Urinary bladder (tissue), 4 donors: ENCODE results near the gene FHAD1. TPM values are rescaled to one million over a fixed set of nuclear protein-coding genes. Genes with fewer than 3 reads are reported as not detected.

Experiments
- DNase-seq: peaks from one replicate; pipeline ENCODE4 v3.0.0-alpha.2; 2015; ENCODE audit errors: extremely low spot score
- H3K27ac ChIP-seq: one replicate; pipeline ENCODE4 v1.5.1; 2013; ENCODE audit warnings: low read depth, mild to moderate bottlenecking, moderate library complexity
- H3K36me3 ChIP-seq: one replicate; pipeline ENCODE4 v1.6.1; 2013; ENCODE audit warnings: mild to moderate bottlenecking, moderate library complexity; ENCODE audit not compliant: insufficient read depth
- H3K4me1 ChIP-seq: one replicate; pipeline ENCODE4 v1.6.1; 2013; ENCODE audit warnings: mild to moderate bottlenecking, moderate library complexity; ENCODE audit not compliant: insufficient read depth
- H3K4me3 ChIP-seq: one replicate; pipeline ENCODE4 v1.5.1; 2013; ENCODE audit warnings: low read depth, low read length
- WGBS: extraction: QIAGEN DNeasy Blood & Tissue Kit; methylation state at CpG from one replicate; pipeline ENCODE4 v1.1.7; 2013; 5-methylcytosine and 5-hydroxymethylcytosine counted together
- polyA plus RNA-seq: library from polyadenylated mRNA; stranded (reverse); fragments of 200-250 nt; gene quantifications from one replicate; pipeline ENCODE4 v1.2.3, GENCODE V29; 2013
- total RNA-seq: library from RNA; depleted of rRNA; stranded (reverse); fragments of >200 nt; gene quantifications from one replicate; pipeline ENCODE4 v1.2.3, GENCODE V29; 2014
- donor health status: healthy with polysubstance abuse.
- donor health status: healthy.

FHAD1 gene
- total and polyA plus RNA-seq, 2 donors, result 0.38 to 2.0 TPM

GRCh38 chr1:15262003-15262377 is 15.0 kb downstream of the FHAD1 start:
- Histone ChIP-seq H3K36me3 (no peaks in the 10 kb centered on the region), H3K4me3 (no peak overlapping the region), H3K4me1 (no peaks in the 10 kb centered on the region), H3K27ac (no peak overlapping the region)
- 96% methylated on average over 2 of the region's 2 CpGs for WGBS
- no peak for DNase-seq

- H3K36me3 ChIP-seq, result no peaks in the 10 kb centered on the region
- H3K4me3 ChIP-seq, result no peak overlapping the region
- no peak for DNase-seq
- WGBS, result 86% methylated on average over 5 of the region's 5 CpGs
- no peak overlapping the region for H3K27ac ChIP-seq
- H3K4me1 ChIP-seq, result no peaks in the 10 kb centered on the region
These were observed 15.7 kb downstream of the FHAD1 start for GRCh38 chr1:15262706-15263105.

- WGBS, result 84% methylated on average over 2 of the region's 2 CpGs
These were observed 17.7 kb downstream of the FHAD1 start for GRCh38 chr1:15264769-15265168.

GRCh38 chr1:15271196-15271595 is 24.2 kb downstream of the FHAD1 start:
- no peaks in the 10 kb centered on the region for H3K36me3 ChIP-seq
- H3K4me3 ChIP-seq, result no peak overlapping the region
- WGBS, result 93% methylated on average over 7 of the region's 7 CpGs
- no peaks in the 10 kb centered on the region for H3K4me1 ChIP-seq
- H3K27ac ChIP-seq, result no peak overlapping the region
- no peak for DNase-seq

More at GRCh38 chr1:15264769-15265168, 17.7 kb downstream of the FHAD1 start:
- no peak overlapping the region for H3K27ac ChIP-seq
- H3K4me3 ChIP-seq, result no peak overlapping the region
- H3K4me1 ChIP-seq, result no peaks in the 10 kb centered on the region
- H3K36me3 ChIP-seq, result no peaks in the 10 kb centered on the region
- no peak for DNase-seq

GRCh38 chr1:15272009-15272781 is 25.2 kb downstream of the FHAD1 start:
- no peaks in the 10 kb centered on the region for H3K36me3 ChIP-seq
- H3K4me1 ChIP-seq, result no peaks in the 10 kb centered on the region
- WGBS, result 34% methylated on average over 26 of the region's 26 CpGs
- H3K27ac ChIP-seq, result no peak overlapping the region
- peak; percentile 63 for DNase-seq
- H3K4me3 ChIP-seq, result no peak overlapping the region

- H3K36me3 ChIP-seq, result no peaks in the 10 kb centered on the region
- H3K4me1 ChIP-seq, result no peaks in the 10 kb centered on the region
- no peak overlapping the region for H3K4me3 ChIP-seq
- WGBS, result 49% methylated on average over 7 of the region's 7 CpGs
- H3K27ac ChIP-seq, result no peak overlapping the region
- no peak for DNase-seq
These were observed 25.7 kb downstream of the FHAD1 start for GRCh38 chr1:15272782-15273127.

GRCh38 chr1:15273274-15273673 is 26.3 kb downstream of the FHAD1 start:
- DNase-seq, result no peak
- H3K27ac ChIP-seq, result no peak overlapping the region
- no peaks in the 10 kb centered on the region for H3K4me1 ChIP-seq
- H3K36me3 ChIP-seq, result no peaks in the 10 kb centered on the region
- no peak overlapping the region for H3K4me3 ChIP-seq
- WGBS, result 87% methylated on average over 2 of the region's 2 CpGs

- Histone ChIP-seq H3K4me1 (no peaks in the 10 kb centered on the region), H3K27ac (no peak overlapping the region), H3K4me3 (no peak overlapping the region), H3K36me3 (no peaks in the 10 kb centered on the region)
- WGBS, result 91% methylated on average over 10 of the region's 10 CpGs
- DNase-seq, result no peak
These were observed 29.1 kb downstream of the FHAD1 start for GRCh38 chr1:15275921-15276683.

GRCh38 chr1:15276691-15277446 is 29.8 kb downstream of the FHAD1 start:
- no peaks in the 10 kb centered on the region for H3K4me1 ChIP-seq
- H3K27ac ChIP-seq, result no peak overlapping the region
- 85% methylated on average over 11 of the region's 11 CpGs for WGBS
- H3K4me3 ChIP-seq, result no peak overlapping the region
- H3K36me3 ChIP-seq, result no peaks in the 10 kb centered on the region
- DNase-seq, result no peak

GRCh38 chr1:15277447-15277838 is 30.4 kb downstream of the FHAD1 start:
- Histone ChIP-seq H3K4me1 (no peaks in the 10 kb centered on the region), H3K36me3 (no peaks in the 10 kb centered on the region), H3K27ac (no peak overlapping the region), H3K4me3 (no peak overlapping the region)
- WGBS, result 88% methylated on average over 5 of the region's 5 CpGs
- no peak for DNase-seq

- no peak for DNase-seq
- H3K4me1 ChIP-seq, result no peaks in the 10 kb centered on the region
- no peaks in the 10 kb centered on the region for H3K36me3 ChIP-seq
- no peak overlapping the region for H3K27ac ChIP-seq
- no peak overlapping the region for H3K4me3 ChIP-seq
- WGBS, result 94% methylated on average over 4 of the region's 4 CpGs
These were observed 30.9 kb downstream of the FHAD1 start for GRCh38 chr1:15277933-15278332.

GRCh38 chr1:15279576-15280230 is 32.7 kb downstream of the FHAD1 start:
- Histone ChIP-seq H3K36me3 (no peaks in the 10 kb centered on the region), H3K4me3 (no peak overlapping the region), H3K27ac (no peak overlapping the region), H3K4me1 (no peaks in the 10 kb centered on the region)
- DNase-seq, result no peak
- WGBS, result 91% methylated on average over 10 of the region's 10 CpGs

GRCh38 chr1:15280416-15280815 is 33.4 kb downstream of the FHAD1 start:
- 79% methylated on average over 10 of the region's 10 CpGs for WGBS
- H3K4me3 ChIP-seq, result no peak overlapping the region
- H3K4me1 ChIP-seq, result no peaks in the 10 kb centered on the region
- H3K27ac ChIP-seq, result no peak overlapping the region
- DNase-seq, result no peak
- H3K36me3 ChIP-seq, result no peaks in the 10 kb centered on the region
